Tibial nerve (tissue), 3 donors: Measurements from ENCODE around the gene MADD.

ENCODE experiments used
- CTCF ChIP-seq, 5 experiments: fragments of 200-600 bp in 3 of 5; fragments of 450-650 bp in 2 of 5; sonication (generic) in 3 of 5; IDR thresholded peaks; one replicate each; pipeline ENCODE4 v1.5.1; 2016 to 2019; ENCODE audit warnings: antibody characterized with exemption in 5 of 5, mild to moderate bottlenecking in 3 of 5, moderate library complexity in 2 of 5
- POLR2A ChIP-seq, 2 donors: fragments of 450-650 bp; IDR thresholded peaks; one replicate each; pipeline ENCODE4 v1.6.1; 2017; ENCODE audit warnings: antibody characterized with exemption in 2 of 2, mild to moderate bottlenecking in 2 of 2, moderate library complexity in 2 of 2

- TF ChIP-seq CTCF (IDR thresholded peaks at IDR 0.05), result no peak
- TF ChIP-seq POLR2A (IDR thresholded peaks at IDR 0.05), result no peak
Observed at GRCh38 chr11:47327949-47328348, 58.0 kb downstream of the MADD start.
